HG02885 (cell line): ENCODE results near the gene STARD9.
"Not testable (repeated sequence)": the region's sequence is repeated elsewhere in the genome, so short reads cannot be mapped to it uniquely, and the experiment has no call there.

ENCODE experiments used
- ATAC-seq: cut with Tn5 transposase; IDR thresholded peaks from one replicate; pipeline ENCODE4 v1.9.1; 2021; ENCODE audit warnings: mild to moderate bottlenecking; ENCODE audit not compliant: unreplicated experiment, poor library complexity

The STARD9 gene

DNA sequence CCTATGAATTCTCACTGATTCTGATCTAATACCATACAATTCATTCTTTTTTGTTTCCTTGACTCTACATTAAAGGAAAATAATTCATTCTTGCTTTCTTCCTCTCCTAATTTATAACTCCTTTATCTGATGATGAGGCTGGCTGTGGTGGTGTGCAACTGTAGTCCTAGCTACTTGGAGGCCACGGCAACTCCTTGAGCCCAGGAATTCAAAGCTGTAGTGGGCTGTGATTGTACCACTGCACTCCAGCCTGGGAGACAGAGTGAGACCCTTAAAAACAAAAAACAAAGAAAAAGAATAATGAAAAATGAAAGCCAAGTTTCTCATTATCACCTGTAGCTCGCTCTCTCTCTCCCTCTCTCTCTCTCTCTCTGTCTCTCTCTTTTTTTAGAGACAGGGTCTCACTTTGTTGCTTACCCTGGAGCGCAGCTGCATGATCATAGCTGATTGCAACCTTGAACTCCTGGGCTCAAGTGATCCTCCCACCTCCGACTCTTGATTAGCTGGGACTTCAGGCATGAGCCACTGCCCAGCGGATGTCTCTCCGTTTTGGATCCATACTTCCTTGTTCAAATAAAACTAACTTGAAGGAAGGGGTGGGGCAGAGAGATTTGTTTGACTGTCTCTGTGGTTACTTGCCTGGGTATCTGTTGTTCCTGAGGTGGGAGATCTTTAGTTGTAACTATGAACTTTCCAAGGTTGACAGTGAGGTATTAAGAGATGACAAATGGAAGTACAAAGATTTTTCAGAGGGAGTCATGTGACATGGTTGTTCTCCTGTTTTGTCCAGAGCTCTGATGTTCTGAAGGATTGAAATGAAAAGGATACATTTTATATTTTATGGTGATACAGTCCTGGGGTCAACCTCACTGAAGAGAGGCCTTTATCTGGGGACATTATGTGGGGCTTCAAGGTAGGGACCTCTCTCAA is 46.9 kb downstream of the STARD9 start:
- no peak for ATAC-seq

DNA sequence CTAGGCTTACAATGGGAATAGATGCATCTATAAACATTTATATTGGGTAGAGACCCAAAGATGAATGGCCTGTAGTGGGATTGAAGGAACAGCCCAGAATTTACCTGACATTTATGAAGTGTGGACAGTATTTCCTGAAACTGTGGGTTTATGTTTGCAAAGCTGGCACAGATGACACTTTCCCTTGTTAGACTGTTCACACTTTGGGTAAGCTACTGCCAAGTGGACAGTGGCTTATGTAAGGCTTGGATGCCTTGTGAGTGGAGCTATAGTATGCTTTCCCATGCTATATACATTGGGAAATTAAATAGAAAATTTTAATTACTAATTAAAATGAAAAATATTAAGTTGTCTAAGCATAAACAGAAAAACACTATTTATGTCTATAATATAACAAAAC is 48.5 kb downstream of the STARD9 start:
- no peak for ATAC-seq

DNA sequence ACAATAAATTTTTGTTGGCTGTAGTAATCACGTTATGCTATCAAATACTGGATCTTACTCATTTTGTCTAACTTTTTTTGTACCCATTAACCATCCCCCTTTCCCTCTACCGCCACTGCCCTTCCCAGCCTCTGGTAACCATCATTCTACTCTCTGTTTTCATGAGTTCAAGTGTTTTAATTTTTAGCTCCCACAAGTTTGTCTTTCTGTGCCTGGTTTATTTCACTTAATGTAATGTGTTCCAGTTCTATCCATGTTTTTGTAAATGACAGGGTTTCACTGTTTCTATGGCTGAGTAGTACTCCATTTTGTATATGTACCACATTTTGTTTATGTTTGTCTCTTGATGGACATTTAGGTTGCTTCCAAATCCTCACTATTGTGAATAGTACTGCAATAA is 52.1 kb downstream of the STARD9 start:
- ATAC-seq, result no peak

DNA sequence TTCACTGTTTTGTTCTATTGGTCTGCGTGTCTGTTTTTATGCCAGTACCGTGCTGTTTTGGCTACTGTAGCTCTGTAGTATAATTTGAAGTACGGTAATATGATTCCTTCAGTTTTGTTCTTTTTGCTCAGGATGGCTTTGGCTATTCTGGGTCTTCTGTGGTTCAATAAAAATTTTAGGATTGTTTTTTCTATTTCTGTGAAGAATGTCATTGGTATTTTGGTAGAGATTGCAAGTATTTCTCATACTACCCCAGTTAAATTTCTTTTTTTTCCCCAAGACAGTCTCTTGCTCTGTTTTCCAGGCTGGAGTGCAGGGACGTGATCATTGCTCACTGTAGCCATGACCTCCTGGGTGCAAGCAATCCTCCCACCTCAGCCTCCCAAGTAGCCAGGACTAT is 53.4 kb downstream of the STARD9 start:
- no peak for ATAC-seq

DNA sequence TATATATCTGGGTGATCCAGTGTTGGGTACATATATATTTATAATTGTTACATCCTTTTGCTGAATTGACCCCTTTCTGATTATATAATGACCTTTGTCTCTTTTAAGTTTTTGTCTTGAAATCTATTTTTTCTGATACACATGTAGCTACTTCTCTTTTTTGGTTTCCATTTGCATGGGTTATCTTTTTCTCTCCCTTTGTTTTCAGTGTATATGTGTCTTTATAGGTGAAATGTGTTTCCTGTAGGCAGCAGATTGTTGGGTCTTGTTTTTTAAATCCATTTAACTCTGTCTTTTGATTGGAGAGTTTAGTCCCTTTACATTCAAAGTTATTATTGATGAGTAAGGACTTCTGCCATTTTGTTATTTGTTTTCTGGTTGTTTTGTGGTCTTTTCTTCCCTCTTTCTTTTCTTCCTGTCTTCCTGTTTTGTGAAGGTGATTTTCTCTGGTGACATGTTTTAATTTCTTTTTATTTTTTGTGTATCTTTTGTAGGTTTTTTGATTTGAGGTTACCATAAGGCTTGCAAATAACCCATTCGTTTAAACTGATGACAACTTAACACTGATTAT is 56.8 kb downstream of the STARD9 start:
- ATAC-seq, result no peak

DNA sequence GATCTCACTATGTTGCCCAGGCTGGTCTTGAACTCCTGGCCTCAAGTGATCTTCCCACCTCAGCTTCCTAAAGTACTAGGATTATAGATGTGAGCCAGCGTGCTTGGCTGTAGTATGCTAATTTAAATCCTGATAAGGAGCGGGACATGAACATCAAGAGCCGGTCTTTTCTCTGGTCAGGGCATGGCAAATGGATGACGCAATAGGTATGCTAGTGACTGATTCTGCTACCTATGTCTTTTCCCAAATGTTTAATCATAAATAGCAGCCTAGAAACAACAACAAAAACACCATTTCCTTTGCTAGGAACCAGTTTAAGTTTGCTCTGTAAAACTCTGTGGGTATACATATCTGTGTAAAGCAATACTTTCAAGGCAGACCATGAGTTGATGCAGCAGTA is 64.7 kb downstream of the STARD9 start:
- ATAC-seq, result no peak

DNA sequence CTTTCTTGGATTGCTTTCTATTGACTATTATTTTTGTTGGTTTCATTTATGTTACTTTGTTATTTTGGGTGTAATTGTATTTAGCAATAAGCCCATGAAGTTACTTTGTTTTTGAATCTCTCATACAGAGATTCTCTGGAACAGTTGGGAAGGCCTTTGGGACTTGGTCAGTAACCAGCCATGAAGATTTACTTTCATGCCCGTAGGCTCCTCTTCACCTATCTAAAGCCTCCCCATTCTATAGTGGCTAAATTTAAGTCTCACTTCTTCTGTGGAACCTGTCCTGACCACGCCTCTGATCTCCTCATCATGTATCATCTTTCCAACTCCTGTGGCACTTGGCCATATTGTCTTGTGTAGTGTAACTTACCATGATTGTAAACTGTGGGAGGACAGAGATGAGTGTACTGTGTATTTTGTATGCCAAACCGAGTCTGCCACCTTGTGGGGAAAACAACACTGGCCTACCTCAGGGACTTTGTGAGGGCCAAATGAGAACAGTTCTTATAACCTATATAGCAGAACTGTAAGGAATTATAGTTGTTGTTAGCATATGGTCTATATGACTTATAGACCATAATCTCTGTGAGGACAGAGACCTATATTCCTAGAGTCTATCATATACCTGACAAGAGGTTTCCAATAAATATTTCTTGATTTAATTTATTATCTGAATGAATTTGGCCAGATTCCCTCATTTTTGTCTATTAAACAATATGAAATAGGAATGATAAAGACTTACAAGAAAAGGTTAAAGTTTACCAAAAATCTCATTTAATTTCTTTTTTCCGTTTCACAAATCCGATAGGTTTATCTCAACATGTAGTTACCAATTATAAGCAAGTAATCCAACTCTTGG is 75.0 kb downstream of the STARD9 start:
- ATAC-seq, result peak; percentile 64

DNA sequence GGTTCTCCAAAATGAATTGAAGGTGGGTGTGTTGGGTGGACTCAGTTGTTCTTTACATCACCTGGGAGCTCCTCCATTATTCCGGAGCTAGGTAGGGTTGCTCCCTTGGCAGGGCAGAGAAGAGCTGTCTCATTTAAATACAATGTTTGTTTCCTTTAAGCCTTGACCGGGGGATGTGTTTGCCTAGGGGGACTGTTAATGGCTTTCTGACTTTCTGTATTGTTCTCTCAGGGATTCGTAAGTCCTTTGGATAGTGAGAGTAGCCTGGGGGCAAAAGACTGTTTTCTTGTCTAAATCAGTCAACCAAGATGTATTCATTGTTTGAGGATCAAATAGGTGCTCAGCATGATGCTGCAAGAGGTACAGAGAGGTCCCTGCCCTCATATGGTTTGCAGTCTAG is 90.4 kb downstream of the STARD9 start:
- ATAC-seq, result no peak

DNA sequence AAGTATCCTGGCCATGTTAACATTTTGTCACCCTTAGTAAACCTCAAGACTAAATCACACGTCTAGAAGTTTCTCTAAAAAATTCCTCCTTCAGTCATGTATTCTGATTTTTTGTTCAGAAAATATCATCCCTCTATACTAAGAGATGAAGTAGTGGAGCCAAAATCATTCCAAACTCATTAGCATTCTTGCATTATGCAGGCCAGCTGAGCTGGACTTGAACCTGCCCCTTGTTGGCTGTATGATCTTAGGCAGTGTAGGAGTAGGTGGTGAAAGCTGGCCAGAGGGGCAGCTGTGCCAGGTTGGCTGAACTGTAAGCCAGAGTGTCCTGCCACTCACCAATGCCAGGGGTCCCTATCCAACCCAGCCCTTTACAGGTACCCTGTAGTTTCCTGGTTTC is 92.4 kb downstream of the STARD9 start:
- no peak for ATAC-seq

DNA sequence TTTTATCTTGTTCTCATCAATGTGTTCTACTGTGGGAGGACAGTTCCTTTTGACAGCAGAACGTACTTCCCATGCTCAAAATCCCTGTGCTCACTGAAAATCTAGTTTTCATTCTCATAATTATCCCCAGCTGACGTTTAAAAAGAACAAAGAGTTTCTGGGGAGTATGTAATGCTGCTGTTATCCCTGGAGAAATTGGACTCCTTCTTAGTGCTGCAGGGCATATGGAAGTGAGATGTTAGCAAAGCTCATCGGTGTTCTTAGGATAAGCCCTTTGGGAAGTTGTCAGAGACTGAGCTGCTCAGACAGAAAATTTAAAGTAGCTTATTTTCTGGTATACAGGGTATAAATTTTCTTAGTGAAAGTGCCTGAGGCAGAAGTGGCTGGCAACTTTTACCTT is 95.0 kb downstream of the STARD9 start:
- no peak for ATAC-seq

DNA sequence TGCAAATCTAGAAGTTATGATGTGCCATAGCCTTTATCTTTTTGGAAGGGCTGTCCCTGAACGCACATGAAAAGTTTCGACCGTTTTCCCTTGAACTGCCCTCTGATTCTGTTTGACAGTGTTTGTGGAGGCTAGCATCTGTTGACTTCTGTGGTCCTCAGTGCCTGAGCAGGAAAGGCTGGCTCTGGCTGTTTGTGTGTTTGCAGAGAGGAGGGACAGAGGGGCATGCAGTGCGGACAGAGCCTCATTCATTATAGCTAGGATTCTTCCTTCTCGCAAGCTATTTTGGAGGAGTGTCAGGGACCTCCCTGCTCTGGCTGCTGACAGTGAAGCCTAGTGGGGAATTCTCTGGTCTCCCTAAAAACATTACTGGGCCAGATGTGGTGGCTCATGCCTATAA is 97.0 kb downstream of the STARD9 start:
- ATAC-seq, result no peak

DNA sequence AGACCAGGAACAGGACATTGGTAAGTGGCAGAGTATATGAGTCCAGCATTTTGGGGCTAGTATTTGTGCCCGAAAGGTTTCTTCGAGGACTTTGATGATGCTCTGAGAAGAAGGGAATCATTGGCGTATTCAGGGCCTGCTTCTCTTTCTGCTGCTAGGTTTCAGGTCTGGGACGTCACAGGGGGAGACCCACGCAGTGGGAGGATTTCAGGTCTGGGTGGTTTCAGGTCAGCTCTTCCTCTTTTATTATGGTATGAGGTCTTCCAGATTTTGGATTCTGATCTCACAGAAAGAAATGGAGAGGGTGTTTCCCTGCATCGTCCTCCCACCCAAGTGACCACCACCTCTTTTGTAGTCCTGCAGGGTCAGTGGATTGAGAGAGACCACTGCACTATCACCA is 99.1 kb downstream of the STARD9 start:
- no peak for ATAC-seq

DNA sequence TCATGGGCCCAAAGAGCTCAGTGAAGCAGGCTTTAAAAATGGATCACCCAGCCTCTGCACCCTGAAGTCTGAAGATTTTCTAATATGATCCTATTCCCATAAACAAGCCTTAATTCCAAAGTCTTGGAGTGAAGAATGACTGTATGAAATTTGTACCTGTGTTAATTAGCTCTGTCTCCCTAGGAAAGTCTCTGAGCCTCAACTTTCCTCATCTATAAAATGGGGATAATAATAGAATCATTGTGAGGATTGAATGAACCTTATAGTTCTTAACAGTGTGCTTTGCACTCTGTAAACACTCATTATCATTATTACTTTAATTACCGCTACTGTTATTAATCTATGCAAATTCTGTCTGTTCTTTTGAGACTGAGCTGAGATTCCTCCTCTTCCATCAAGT is 99.6 kb downstream of the STARD9 start:
- no peak for ATAC-seq

DNA sequence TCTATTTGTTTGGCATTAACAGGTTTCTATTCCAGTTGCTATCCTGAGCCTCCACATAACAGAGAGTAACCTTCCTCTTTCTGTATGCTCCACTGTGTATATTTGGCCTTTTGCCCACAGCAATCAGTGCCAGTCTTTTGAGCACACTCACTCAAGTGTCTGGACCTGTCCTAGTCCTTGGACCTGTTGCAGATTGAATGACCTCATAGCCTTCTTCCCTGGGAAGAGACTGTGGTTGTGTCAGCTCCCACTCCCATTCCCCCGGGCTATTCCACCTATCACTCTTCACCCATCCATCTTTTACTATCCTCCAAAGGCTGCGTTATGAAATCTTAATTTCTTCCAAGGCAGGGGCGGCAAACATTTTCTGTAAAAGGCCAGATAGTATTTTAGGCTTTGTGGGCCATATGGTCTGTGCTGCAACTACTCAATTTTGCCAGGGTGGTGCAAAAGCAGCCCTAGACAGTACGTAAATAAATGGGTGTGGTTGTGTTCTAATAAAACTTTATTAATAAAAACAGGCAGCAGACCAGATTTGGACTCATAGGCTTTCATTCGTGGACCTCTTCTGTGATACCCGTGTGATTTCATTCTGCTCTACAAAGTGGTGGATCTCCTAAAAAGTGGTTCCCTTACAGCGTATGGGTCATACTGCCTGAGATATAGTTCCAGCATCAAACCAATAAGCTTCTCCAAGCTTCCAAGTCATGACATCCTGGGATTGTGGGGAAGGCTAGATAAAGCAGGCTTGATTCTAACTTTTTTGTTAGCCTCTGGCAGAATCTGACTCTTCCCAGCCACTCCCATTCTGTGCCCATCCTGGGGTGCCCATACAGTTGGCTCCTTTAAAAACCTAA is 104.1 kb downstream of the STARD9 start:
- ATAC-seq, result no peak

DNA sequence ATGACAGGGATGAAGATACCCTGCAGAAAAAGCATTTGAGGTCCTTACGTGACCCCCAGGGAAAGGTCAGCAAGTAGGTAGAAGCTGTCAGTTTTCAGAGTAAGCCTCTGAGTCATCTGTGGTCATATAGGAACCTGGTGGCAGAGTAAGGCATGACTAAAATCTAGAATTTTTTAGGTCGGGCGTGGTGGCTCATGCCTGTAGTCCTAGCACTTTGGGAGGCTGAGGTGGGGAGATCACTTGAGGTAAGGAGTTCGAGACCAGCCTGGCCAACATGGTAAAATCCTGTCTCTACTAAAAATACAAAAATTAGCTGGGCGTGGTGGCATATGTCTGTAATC is 104.7 kb downstream of the STARD9 start:
- not testable (repeated sequence) for ATAC-seq

DNA sequence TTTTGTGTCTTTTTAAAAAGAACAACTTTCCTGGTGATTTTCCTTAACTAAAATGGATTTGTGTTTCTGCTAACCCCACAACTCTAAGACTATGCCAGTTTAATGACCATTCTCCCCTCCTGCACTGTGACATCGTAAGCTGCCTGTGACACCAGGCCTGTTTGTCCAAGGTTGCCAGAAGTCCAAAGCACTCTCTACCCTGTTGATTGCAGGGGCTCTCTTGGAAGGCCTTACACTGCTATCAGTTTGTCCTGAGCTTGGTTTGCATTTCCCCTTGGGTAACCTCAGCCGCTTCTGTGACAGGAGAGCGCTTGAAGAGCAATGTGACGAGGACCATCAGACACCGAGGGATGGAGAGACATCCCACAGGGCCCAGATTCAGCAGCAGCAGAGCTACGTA is 105.7 kb downstream of the STARD9 start:
- ATAC-seq, result no peak

DNA sequence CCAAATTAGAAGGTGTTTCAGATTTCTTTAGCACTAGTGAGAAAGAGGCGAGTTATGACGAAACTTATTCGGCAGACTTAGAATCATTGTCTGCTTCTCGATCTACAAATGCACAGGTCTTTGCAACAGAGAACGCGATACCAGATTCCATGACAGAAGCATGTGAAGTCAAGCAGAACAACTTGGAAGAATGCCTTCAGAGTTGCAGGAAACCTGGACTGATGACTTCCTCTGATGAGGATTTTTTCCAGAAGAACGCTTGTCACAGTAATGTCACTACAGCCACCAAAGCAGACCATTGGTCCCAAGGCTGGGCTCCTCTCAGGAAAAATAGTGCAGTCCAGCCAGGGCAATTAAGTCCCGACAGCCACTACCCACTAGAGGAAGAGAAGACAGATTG is 110.9 kb downstream of the STARD9 start:
- no peak for ATAC-seq

DNA sequence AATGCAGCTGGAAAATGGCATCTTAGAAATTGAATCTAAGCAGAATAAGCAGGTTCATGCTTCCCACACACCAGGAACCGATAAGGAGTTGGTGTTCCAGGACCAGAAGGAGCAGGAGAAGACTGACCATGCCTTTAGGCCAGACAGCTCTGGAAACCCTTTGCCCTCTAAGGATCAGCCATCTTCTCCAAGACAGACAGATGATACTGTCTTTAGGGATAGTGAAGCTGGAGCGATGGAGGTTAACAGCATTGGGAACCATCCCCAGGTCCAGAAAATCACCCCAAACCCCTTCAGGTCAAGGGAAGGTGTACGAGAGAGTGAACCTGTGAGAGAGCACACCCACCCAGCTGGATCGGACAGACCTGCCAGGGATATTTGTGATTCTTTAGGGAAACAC is 112.3 kb downstream of the STARD9 start:
- no peak for ATAC-seq

DNA sequence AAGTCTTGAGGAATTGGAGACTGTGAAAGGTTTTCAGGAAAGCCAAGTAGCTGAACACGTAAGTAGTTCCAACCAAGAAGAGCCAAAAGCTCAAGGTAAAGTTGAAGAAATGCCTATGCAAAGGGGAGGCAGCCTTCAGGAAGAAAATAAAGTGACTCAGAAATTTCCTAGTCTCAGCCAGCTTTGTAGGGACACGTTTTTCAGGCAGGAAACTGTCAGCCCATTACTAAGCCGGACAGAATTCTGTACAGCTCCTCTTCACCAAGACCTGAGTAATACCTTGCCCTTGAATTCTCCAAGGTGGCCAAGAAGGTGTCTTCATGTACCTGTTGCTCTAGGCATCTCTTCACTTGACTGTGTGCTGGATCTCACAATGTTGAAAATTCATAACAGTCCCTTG is 112.9 kb downstream of the STARD9 start:
- no peak for ATAC-seq

DNA sequence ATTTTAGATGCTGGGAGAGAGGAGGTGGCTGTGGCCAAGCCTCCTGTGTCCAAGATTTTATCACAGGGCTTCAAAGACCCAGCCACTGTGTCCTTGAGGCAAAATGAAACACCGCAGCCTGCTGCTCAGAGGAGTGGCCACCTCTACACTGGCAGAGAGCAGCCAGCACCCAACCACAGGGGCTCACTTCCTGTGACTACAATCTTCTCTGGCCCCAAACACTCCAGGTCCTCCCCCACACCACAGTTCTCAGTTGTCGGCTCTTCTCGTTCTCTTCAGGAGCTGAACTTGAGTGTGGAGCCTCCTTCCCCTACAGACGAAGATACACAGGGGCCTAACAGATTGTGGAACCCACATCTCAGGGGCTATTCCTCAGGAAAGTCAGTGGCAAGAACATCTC is 115.9 kb downstream of the STARD9 start:
- ATAC-seq, result no peak
